NCI-H2171 treated with DMSO at 0.1 percent for 48 hours (cell line): ENCODE results near the gene POU2AF1.
"Not testable (repeated sequence)": the region's sequence is repeated elsewhere in the genome, so short reads cannot be mapped to it uniquely, and the experiment has no call there.

Source experiments
- DNase-seq: peaks from one replicate; lab custom pipeline; 2025; lab: John Stamatoyannopoulos, UW

Gene POU2AF1

GRCh38 chr11:111347002-111347722 lies 31.9 kb downstream of the POU2AF1 start:
- DNase-seq, result no peak

- peak; percentile 12 for DNase-seq
Measured at GRCh38 chr11:111344032-111344431, 35.0 kb downstream of the POU2AF1 start.

- no peak for DNase-seq
Measured at GRCh38 chr11:111342329-111342728, 36.7 kb downstream of the POU2AF1 start.

GRCh38 chr11:111339758-111340388 lies 39.2 kb downstream of the POU2AF1 start:
- no peak for DNase-seq

GRCh38 chr11:111336582-111337256 lies 42.4 kb downstream of the POU2AF1 start:
- no peak for DNase-seq

- no peak for DNase-seq
Measured at GRCh38 chr11:111336062-111336461, 43.0 kb downstream of the POU2AF1 start.

- no peak for DNase-seq
Measured at GRCh38 chr11:111335549-111335948, 43.5 kb downstream of the POU2AF1 start.

- DNase-seq, result peak; percentile 86
Measured at GRCh38 chr11:111334532-111335502, 44.3 kb downstream of the POU2AF1 start.

GRCh38 chr11:111331711-111332479 lies 47.2 kb downstream of the POU2AF1 start:
- DNase-seq, result no peak

- DNase-seq, result no peak
Measured at GRCh38 chr11:111330234-111330893, 48.7 kb downstream of the POU2AF1 start.

- peak; percentile 13 for DNase-seq
Measured at GRCh38 chr11:111329306-111330204, 49.5 kb downstream of the POU2AF1 start.

GRCh38 chr11:111327908-111328624 lies 51.0 kb downstream of the POU2AF1 start:
- peak; percentile 41 for DNase-seq

GRCh38 chr11:111326824-111327223 lies 52.3 kb downstream of the POU2AF1 start:
- no peak for DNase-seq

GRCh38 chr11:111325259-111325658 lies 53.8 kb downstream of the POU2AF1 start:
- no peak for DNase-seq

- no peak for DNase-seq
Measured at GRCh38 chr11:111324277-111324720, 54.8 kb downstream of the POU2AF1 start.

GRCh38 chr11:111322534-111322933 lies 56.5 kb downstream of the POU2AF1 start:
- DNase-seq, result no peak

- no peak for DNase-seq
Measured at GRCh38 chr11:111320728-111321568, 58.1 kb downstream of the POU2AF1 start.

- not testable (repeated sequence) for DNase-seq
Measured at GRCh38 chr11:111320199-111320598, 58.9 kb downstream of the POU2AF1 start.
